ENCODE data around the gene ARAP3. TPM values are rescaled to one million over a fixed set of nuclear protein-coding genes. Genes with fewer than 3 reads are reported as not detected.

The ARAP3 gene
- total RNA-seq, 1 experiment from 2014 or later = 15.1 TPM

DNA sequence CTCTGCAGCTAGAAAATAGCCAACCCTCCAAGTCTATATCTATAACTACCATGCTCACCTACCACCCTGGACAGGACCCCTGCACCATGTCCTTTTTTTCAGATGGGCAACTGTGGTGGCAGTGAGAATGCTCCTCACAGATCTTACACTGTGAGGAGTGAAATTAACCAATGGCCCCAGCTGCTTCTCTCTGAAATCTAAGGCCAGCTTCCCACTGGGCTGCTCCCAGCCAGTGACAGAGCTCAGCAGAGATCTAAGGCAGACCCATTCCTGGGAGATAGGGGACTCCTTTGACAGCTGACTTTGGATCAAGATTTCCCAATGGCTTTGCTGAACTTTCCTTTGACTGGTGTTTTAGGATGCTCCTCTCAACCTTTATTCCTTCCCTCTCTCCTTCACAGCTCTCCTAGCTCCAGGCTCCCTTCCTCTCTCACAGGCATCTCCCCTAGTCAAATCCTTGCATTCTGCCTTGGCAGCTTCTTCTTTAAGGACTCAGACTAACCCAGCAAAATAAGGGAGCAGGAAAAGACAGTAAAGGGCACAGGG, 1.6 kb upstream of the ARAP3 start:
- Histone ChIP-seq H2AFZ (ENCODE audit: low read depth, low read length, poor library complexity, severe bottlenecking) (no peak overlapping the region), H3K4me1 (ENCODE audit: control insufficient read depth in 1 of 2, insufficient read depth in 2 of 2, low read length in 2 of 2) (peaks cover 18 to 30% of the 10 kb centered on the region in 2 experiments), H3K79me2 (ENCODE audit: insufficient read depth, low read length) (no peaks in the 10 kb centered on the region; the same call in 1 of the 2 replicates), H3K27me3 (ENCODE audit: insufficient read depth, low read length) (no peaks in the 10 kb centered on the region), H4K20me1 (ENCODE audit: insufficient read depth) (no peaks in the 10 kb centered on the region), H3K4me2 (ENCODE audit: low read length) (no peak overlapping the region), H3K27ac (ENCODE audit: low read depth, low read length) (no peak overlapping the region), H3K9me2 (ENCODE audit: insufficient read depth) (no peaks in the 10 kb centered on the region), H3K36me3 (ENCODE audit: control insufficient read depth in 1 of 2, insufficient read depth in 2 of 2, low read length in 2 of 2) (no peaks in the 10 kb centered on the region), H3K9ac (ENCODE audit: low read length) (no peak overlapping the region), H3K4me3 (replicated peaks in 1 of 2; ENCODE audit: low read depth in 1 of 2, low read length in 2 of 2) (no peak overlapping the region), H3K9me3 (ENCODE audit: control insufficient read depth in 1 of 2, insufficient read depth in 1 of 2, low read depth in 1 of 2, low read length in 2 of 2) (no peaks in the 10 kb centered on the region)
- POLR2A ChIA-PET = interaction anchor here (0.7 kb wide), 1 partner anchor 14 kb away, joined by 3 read pairs; no protein-coding TSS in a partner anchor
- no peak for ATAC-seq
- no TSS peak for BruUV-seq (replicated peaks)
- RAD21 ChIA-PET (ENCODE audit: low non-redundant PET in 1 of 2, low total read pairs in 2 of 2, uncharacterized antibody in 2 of 2, unreplicated experiment in 2 of 2) = no interaction called here
- no peak for DNase-seq (ENCODE audit: low read depth, low spot score)
- CTCF ChIA-PET = interaction anchor here (0.8 to 1.5 kb wide), 4 partner anchors 8 to 286 kb away, joined by 3 to 6 read pairs (median 3); partner anchors contain the start of gene RNF14
- intact Hi-C loops (cut with micrococcal nuclease) = no loop called here
- TF ChIP-seq ZNF274 (IDR thresholded peaks at IDR 0.05; ENCODE audit: low read depth, low read length) (no peak), SRF (IDR thresholded peaks at IDR 0.05; ENCODE audit: low read depth) (no peak), RAD21 (IDR thresholded peaks at IDR 0.05; ENCODE audit: low read depth) (no peak), YY1 (IDR thresholded peaks at IDR 0.05; ENCODE audit: extremely low read depth, insufficient replicate concordance, low read depth, low read length) (no peak), EGR1 (IDR thresholded peaks at IDR 0.05; ENCODE audit: low read depth) (no peak), ZBTB33 (IDR thresholded peaks at IDR 0.05; ENCODE audit: extremely low read depth, insufficient replicate concordance, low read length) (no peak), EZH2 (IDR thresholded peaks at IDR 0.05) (no peak), EZH2phosphoT487 (IDR thresholded peaks at IDR 0.05; ENCODE audit: borderline replicate concordance) (no peak), MAX (IDR thresholded peaks at IDR 0.05) (no peak), SIN3A (IDR thresholded peaks at IDR 0.05; ENCODE audit: low read depth) (no peak), ZFX (IDR thresholded peaks at IDR 0.05) (no peak), ELF1 (IDR thresholded peaks at IDR 0.05; ENCODE audit: borderline replicate concordance, low read depth) (no peak), CEBPB (IDR thresholded peaks at IDR 0.05; ENCODE audit: low read depth) (no peak)
- TF ChIP-seq, protein P1, sequence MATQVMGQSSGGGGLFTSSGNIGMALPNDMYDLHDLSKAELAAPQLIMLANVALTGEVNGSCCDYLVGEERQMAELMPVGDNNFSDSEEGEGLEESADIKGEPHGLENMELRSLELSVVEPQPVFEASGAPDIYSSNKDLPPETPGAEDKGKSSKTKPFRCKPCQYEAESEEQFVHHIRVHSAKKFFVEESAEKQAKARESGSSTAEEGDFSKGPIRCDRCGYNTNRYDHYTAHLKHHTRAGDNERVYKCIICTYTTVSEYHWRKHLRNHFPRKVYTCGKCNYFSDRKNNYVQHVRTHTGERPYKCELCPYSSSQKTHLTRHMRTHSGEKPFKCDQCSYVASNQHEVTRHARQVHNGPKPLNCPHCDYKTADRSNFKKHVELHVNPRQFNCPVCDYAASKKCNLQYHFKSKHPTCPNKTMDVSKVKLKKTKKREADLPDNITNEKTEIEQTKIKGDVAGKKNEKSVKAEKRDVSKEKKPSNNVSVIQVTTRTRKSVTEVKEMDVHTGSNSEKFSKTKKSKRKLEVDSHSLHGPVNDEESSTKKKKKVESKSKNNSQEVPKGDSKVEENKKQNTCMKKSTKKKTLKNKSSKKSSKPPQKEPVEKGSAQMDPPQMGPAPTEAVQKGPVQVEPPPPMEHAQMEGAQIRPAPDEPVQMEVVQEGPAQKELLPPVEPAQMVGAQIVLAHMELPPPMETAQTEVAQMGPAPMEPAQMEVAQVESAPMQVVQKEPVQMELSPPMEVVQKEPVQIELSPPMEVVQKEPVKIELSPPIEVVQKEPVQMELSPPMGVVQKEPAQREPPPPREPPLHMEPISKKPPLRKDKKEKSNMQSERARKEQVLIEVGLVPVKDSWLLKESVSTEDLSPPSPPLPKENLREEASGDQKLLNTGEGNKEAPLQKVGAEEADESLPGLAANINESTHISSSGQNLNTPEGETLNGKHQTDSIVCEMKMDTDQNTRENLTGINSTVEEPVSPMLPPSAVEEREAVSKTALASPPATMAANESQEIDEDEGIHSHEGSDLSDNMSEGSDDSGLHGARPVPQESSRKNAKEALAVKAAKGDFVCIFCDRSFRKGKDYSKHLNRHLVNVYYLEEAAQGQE (IDR thresholded peaks at IDR 0.05; ENCODE audit: low read depth) = no peak
- TF ChIP-seq, protein P2, sequence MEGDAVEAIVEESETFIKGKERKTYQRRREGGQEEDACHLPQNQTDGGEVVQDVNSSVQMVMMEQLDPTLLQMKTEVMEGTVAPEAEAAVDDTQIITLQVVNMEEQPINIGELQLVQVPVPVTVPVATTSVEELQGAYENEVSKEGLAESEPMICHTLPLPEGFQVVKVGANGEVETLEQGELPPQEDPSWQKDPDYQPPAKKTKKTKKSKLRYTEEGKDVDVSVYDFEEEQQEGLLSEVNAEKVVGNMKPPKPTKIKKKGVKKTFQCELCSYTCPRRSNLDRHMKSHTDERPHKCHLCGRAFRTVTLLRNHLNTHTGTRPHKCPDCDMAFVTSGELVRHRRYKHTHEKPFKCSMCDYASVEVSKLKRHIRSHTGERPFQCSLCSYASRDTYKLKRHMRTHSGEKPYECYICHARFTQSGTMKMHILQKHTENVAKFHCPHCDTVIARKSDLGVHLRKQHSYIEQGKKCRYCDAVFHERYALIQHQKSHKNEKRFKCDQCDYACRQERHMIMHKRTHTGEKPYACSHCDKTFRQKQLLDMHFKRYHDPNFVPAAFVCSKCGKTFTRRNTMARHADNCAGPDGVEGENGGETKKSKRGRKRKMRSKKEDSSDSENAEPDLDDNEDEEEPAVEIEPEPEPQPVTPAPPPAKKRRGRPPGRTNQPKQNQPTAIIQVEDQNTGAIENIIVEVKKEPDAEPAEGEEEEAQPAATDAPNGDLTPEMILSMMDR (IDR thresholded peaks at IDR 0.05 in 2 of 3, conservative IDR thresholded peaks at IDR 0.05 in 1 of 3; ENCODE audit: borderline replicate concordance in 1 of 3, insufficient read depth in 1 of 3, low read depth in 2 of 3, low read length in 2 of 3) = no peak
